GM21529 (cell line): ENCODE measurements around the gene PAM16.
"Not testable (repeated sequence)": the region's sequence is repeated elsewhere in the genome, so short reads cannot be mapped to it uniquely, and the experiment has no call there.

Experiments used
- ATAC-seq: cut with Tn5 transposase; IDR thresholded peaks from one replicate; pipeline ENCODE4 v1.9.1; 2021; ENCODE audit not compliant: unreplicated experiment

Gene PAM16

GRCh38 chr16:4336701-4337539, 14.2 kb downstream of the PAM16 start:
- ATAC-seq = no peak

GRCh38 chr16:4334724-4335495, 16.2 kb downstream of the PAM16 start:
- no peak for ATAC-seq

- not testable (repeated sequence) for ATAC-seq
Measured at GRCh38 chr16:4333714-4334113, 17.4 kb downstream of the PAM16 start.

DNA sequence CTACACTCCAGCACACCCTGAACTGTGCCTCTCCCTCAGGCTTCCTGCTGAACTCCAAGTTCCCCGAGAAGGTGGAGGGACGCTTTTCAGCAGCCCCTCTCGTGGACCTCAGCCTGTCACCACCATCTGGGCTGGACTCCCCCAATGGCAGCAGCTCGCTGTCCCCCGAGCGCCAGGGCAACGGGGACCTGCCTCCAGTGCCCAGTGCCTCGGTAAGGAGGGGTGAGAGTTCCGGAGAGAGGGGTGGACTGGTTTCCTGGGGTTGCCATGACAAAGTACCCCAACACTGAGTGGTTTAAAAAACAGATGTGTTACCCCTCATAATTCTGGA, 17.8 kb downstream of the PAM16 start:
- ATAC-seq = no peak

DNA sequence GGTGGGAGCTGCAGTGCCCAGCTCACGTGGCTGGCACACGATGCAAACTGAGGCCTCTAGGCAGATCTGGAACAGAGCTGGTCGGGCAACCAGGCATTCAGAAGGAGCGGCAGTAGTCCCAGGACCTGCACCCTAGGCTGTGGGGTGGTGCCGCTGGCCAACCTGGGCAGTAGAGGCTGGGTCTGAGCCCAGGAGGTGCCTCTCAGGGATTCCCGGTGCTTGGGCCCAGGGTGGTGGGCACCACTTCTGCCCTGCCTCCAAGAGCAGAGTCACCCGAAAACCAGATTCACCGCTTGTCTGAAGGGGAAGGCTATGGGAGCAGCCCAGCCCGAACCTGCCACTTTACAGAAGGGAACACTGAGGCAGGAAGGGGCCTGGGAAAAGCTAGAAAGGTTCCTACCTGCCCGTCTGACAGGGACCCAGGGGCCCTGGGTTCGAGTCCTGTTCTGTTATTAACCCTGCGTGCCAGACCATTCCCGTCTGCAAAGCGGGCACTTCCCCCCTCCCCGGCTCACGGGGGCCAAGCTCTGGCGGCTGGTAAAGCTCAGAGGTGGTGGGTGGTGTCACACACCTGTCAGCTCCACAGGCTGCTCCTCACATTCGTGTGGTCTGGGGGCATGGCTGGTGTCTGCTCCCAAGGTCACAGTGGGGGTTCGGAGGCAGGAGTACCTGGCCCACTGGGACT, 18.4 kb downstream of the PAM16 start:
- no peak for ATAC-seq

- ATAC-seq = no peak
Measured at GRCh38 chr16:4332083-4332482, 19.0 kb downstream of the PAM16 start.

GRCh38 chr16:4330277-4330874, 20.7 kb downstream of the PAM16 start:
- no peak for ATAC-seq

GRCh38 chr16:4328782-4329775, 22.0 kb downstream of the PAM16 start:
- no peak for ATAC-seq

DNA sequence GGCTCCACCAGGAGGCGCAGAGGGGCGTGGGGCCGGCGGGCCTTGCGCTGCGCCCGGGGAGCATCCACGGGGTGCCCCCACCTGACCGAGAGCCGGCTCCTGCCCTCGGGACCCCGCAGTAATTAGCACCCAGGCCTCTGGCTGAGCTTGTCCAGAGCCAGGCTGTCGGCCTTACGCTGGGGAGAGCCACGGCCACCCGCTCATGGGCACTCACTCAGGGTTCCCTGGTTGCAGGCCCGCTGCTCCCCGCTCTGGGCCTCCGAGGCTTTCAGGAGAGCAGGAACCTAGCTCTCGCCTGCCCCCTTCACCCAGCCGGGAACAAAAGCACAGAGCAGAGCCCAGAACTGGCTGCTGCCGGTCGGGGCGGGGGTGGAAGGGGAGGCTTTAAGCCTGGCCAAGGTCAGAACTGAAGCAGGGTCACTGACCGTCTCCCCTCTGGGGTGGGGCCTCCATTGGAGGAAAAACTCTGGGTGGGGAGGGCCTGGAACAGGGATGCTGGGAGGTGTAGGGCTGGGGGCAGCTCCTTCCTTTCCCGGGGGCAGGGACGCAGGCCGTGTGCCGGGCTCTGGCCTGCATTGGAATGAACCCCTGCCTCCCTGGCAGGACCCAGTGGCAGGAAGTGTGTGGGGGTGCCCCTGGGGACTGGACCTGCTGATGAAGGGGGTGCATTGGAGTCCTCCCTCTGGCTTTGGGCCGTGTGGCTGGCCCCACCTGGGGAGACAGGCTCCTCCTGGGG, 22.9 kb downstream of the PAM16 start:
- ATAC-seq = no peak

GRCh38 chr16:4327386-4328045, 23.6 kb downstream of the PAM16 start:
- no peak for ATAC-seq

DNA sequence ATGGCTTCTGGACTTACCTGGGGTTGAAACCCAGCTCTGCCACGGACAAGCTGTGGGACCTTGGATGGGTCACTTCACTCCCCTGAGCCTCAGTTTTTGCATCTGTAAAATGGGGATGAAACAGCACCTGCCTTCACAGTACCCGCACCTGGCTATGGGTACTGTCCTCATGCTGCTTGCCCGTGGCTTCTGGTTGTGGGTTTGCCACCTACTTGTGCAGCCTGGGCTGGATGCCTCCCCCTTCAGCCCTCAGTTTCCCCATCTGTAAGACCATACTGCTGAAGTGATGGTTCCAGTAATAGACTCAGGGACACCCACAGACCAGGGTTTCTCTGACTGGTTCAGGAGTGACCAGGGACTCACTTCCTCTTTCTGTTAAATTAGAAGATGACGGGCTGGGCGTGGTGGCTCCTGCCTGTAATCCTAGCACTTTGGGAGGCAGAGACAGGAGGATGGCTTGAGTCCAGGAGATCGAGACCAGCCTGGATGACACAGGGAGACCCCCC, 25.8 kb downstream of the PAM16 start:
- no peak for ATAC-seq

DNA sequence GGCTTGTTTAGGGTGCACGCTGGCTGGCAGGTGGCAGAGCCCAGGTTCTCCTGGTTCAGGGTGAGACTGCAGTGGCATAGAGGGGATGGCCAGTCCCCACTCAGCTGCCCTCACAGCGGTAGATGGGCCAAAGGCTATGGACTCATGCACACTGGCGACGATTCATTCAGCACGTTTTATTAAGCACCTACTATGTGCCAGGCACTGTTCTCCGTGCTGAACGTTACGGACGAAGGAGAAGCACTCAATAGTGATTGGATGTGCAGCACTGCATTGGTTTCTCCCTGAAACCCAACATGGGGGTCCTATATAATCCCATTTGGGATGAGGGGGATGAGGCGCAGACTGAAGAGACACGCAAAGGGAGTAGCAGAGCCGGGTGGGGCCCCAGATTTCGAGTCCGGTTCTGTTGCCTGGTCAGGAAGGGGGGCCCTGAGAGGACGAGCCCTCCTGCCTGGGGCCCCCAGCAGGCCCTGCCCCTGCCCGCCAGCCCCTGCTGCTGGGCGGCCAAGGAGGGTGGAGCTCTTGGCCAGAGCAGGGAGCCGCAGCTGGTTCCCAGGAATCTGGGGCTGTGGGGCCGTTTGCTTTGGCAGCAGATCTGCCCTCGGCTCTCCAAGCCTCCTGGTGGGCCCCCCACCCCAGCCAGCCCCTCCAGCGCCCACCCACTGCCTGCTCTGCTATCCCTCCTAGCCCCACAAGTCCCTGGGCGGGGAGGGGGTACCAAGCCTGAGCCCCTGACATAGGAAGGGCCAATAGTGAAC, 26.4 kb downstream of the PAM16 start:
- no peak for ATAC-seq

- no peak for ATAC-seq
Measured at GRCh38 chr16:4323845-4324488, 27.2 kb downstream of the PAM16 start.

DNA sequence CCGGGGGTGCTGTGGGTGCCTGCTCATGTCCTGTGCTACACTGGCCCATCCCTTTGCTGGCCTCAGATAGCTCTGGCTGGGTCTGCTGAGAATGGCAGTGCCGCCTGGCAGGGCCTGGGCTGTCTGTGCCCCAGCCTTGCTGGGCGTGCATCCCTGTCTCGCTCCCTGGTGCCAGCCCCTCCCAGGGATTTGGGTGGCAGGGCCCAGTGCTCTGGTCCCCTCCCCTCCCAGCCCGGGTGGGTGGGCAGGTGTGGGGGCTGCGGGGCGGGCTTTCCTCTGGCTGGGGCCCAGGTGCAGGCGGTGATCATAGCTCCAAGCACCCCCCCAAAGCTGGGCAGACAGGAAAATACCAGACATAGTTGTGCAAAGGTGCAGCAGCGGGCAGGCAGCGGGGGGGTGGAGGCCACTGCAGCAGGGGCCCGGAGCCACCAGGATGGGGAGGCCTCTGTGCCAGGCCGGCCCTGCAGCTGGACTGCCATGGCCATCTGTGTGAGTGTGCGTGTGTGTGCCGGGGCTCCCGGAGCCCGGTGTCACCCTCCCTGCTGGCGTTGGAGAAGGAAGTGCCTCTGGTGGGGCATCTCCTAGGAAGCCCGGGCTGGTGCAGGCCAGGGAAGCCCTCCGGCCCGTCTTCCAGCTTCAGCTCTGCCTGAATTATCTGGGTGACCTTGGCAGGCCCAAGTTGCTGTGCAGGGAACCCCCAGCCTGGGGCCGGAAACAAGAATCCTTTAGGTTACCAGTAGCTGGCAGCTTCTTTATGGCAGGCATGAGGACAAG, 27.9 kb downstream of the PAM16 start:
- no peak for ATAC-seq

DNA sequence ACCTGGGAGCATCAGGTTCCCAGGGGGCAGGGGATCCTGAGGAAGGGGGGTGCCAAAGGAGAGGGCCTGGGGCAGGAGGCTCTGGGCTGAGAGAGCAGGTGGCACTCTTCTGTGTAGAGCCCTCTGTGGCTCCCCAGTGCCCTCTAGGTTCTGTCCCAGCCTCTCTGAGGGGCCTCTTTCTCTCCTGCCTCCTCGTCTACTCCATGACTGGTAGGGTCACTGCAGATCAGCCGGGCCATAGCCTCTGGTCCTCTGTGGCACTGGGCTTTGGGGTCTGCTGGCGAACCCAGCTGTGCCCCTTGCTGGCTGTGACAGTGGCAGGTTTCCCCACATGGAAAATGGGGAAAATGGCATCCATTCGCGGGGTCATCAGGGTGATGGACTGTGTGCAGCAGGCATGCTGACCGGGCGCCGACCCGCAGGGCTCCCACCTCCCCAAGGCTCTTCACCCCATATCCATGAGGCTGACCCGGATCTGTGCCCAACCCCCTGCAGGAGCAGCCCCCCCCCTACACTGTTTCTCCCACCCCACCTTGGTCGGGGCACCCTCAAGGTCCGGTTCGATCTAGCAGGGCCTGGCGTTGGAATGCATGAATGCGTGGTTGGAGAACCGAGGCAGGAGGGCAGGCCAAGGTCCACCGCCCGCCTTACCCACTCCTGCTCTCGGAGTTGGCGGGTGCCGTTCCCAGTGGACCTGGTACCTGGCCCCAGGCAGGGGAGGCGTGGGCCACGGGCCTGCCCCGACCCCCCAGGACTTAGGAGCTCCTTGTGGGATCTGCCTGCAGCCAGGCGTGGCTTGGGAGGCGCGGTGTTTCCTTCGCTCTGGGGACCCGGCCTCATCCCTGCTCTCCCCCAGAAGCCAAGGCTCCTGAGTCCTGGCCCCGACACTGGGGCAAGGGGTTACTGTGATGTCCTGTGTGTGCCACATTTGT, 28.7 kb downstream of the PAM16 start:
- ATAC-seq = no peak
